ENCODE results near the gene TSC22D3. TPM values are rescaled to one million over a fixed set of nuclear protein-coding genes. Genes with fewer than 3 reads are reported as not detected.

Gene TSC22D3
- total RNA-seq, 3 donors from 2014 or later, result 14.1 to 21.6 (median 18.5) TPM

- H3K9me3 Mint-ChIP-seq, result no peaks in the 10 kb centered on the region
- H3K27me3 Mint-ChIP-seq (ENCODE audit: low read depth), result no peaks in the 10 kb centered on the region
- H3K4me3 Mint-ChIP-seq, result no peak overlapping the region
- H3K4me1 Mint-ChIP-seq (ENCODE audit: low read depth), result peaks cover 17% of the 10 kb centered on the region
- no peak for DNase-seq
- ATAC-seq, result no peak
- peaks cover 2% of the 10 kb centered on the region for H3K36me3 Mint-ChIP-seq (ENCODE audit: insufficient read depth)
Observed at GRCh38 chrX:107667426-107667825, 108.2 kb downstream of the TSC22D3 start.

- peaks cover 2% of the 10 kb centered on the region for H3K36me3 Mint-ChIP-seq (ENCODE audit: insufficient read depth)
- H3K9me3 Mint-ChIP-seq, result no peaks in the 10 kb centered on the region
- ATAC-seq, result no peak
Observed at GRCh38 chrX:107666931-107667330, 108.7 kb downstream of the TSC22D3 start.

More at GRCh38 chrX:107666931-107667330, 108.7 kb downstream of the TSC22D3 start:
- Mint-ChIP-seq H3K4me1 (ENCODE audit: low read depth) (peaks cover 20% of the 10 kb centered on the region), H3K4me3 (no peak overlapping the region), H3K27me3 (ENCODE audit: low read depth) (no peaks in the 10 kb centered on the region)
- no peak for DNase-seq

Other genes with a start within 250 kb of the TSC22D3 start
- gene PRPS1, start 147.3 kb downstream of the TSC22D3 start, total RNA-seq, result 100 to 1,000 TPM; 151 to 154 (median 153) TPM
- gene NCBP2L, start 1.9 kb upstream of the TSC22D3 start, total RNA-seq, result not detected
- 10 to 100 TPM; 10.8 to 16.4 (median 14.3) TPM for gene MID2, start 50.1 kb upstream of the TSC22D3 start, total RNA-seq
- gene TEX13B, start 206.6 kb upstream of the TSC22D3 start, total RNA-seq, result not detected

All from activated T-cell treated with anti-CD3 and anti-CD28 coated beads, Interleukin-2, amount 50 U/mL, for 4 hours (primary cell).